Lung (tissue), 12 donors: ENCODE data around the gene DHCR7. TPM values are rescaled to one million over a fixed set of nuclear protein-coding genes. Genes with fewer than 3 reads are reported as not detected.

Source experiments
- ATAC-seq: fragments of 200-7000 bp; cut with Tn5 transposase; one replicate; pipeline ENCODE4 v1.9.1; 2020; ENCODE audit warnings: moderate number of reproducible peaks; ENCODE audit not compliant: insufficient read depth, low FRiP score
- DNase-seq, 3 donors: peaks; one replicate each; pipeline ENCODE4 v3.0.0-alpha.2; 2013 to 2017
- H3K27ac ChIP-seq, 2 donors: one replicate each; pipeline ENCODE4 v1.5.1; 2013; ENCODE audit warnings: mild to moderate bottlenecking in 2 of 2, moderate library complexity in 2 of 2, control low read depth in 1 of 2, inconsistent platforms in 1 of 2, low read depth in 1 of 2, low read length in 1 of 2
- H3K27me3 ChIP-seq, 3 donors: one replicate each; pipeline ENCODE4 v1.5.1; 2013; ENCODE audit warnings: low read length in 2 of 3; ENCODE audit not compliant: control insufficient read depth in 3 of 3, insufficient read depth in 3 of 3
- H3K36me3 ChIP-seq, 4 donors: one replicate each; pipeline ENCODE4 v1.5.1; 2013; ENCODE audit warnings: low read length in 4 of 4, mild to moderate bottlenecking in 1 of 4, moderate library complexity in 1 of 4; ENCODE audit not compliant: control insufficient read depth in 4 of 4, insufficient read depth in 4 of 4
- H3K4me1 ChIP-seq, 5 donors: one replicate each; pipeline ENCODE4 v1.5.1; 2013; ENCODE audit warnings: low read length in 5 of 5, mild to moderate bottlenecking in 2 of 5, moderate library complexity in 1 of 5; ENCODE audit not compliant: control insufficient read depth in 5 of 5, insufficient read depth in 5 of 5
- H3K4me3 ChIP-seq: one replicate; pipeline ENCODE4 v1.5.1; 2013; ENCODE audit warnings: mild to moderate bottlenecking, control low read depth, moderate library complexity
- H3K9ac ChIP-seq, 2 donors: one replicate each; pipeline ENCODE4 v1.5.1; 2013; ENCODE audit warnings: low read length in 2 of 2, control low read depth in 1 of 2; ENCODE audit not compliant: insufficient read depth in 1 of 2
- H3K9me3 ChIP-seq, 4 donors: one replicate each; pipeline ENCODE4 v1.5.1; 2013; ENCODE audit warnings: low read length in 3 of 4, mild to moderate bottlenecking in 1 of 4, moderate library complexity in 1 of 4; ENCODE audit not compliant: control insufficient read depth in 4 of 4, insufficient read depth in 3 of 4
- WGBS, 2 donors: extraction: QIAGEN DNeasy Blood & Tissue Kit; methylation state at CpG; one replicate each; pipeline ENCODE4 v1.1.7; 2013; 5-methylcytosine and 5-hydroxymethylcytosine counted together
- polyA plus RNA-seq, 2 donors: library from polyadenylated mRNA; stranded (reverse); fragments of 200-250 nt; gene quantifications; one replicate each; pipeline ENCODE4 v1.2.1, GENCODE V29; 2013
- total RNA-seq, 2 donors: library from RNA; depleted of rRNA in 1 of 2; stranded (reverse); fragments of >200 nt in 1 of 2; gene quantifications; one replicate each; pipeline ENCODE4 v1.2.1, GENCODE V29; 2014 to 2021
- TF ChIP-seq, protein P1 (sequence below): IDR thresholded peaks from 2 replicates; pipeline ENCODE4 v1.5.1; 2012; ENCODE audit warnings: mild to moderate bottlenecking; ENCODE audit errors: control extremely low read depth, extremely low read depth
- donor health status: control.
- donor health status: control.
- donor health status: Bipolar disorder and iron deficiency.
- donor health status: healthy.
- donor health status: DM: yes; HTN: yes; CAD: no.

DHCR7 gene
- total and polyA plus RNA-seq, 4 donors = 41.2 to 138 (median 68.1) TPM

DNA sequence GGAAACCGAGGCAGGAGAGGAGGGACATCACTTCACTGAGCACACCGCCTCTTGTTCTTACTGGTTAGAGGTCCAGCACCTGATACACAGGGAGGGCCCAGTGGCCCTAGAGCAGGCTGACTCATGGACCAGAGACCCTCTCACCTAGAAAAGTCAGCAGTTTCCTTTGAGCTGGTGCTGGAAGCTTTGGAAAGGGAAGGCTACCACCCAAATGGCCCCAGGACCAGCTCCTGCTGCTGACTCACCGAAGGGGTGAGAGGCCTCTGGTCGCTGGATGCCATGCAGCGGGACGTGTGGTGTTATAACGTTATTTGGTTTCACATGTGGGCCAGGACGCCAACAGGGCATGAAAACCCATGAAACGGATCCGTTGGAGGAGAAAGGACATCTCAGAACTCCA is 8.6 kb upstream of the DHCR7 start:
- TF ChIP-seq, protein P1, sequence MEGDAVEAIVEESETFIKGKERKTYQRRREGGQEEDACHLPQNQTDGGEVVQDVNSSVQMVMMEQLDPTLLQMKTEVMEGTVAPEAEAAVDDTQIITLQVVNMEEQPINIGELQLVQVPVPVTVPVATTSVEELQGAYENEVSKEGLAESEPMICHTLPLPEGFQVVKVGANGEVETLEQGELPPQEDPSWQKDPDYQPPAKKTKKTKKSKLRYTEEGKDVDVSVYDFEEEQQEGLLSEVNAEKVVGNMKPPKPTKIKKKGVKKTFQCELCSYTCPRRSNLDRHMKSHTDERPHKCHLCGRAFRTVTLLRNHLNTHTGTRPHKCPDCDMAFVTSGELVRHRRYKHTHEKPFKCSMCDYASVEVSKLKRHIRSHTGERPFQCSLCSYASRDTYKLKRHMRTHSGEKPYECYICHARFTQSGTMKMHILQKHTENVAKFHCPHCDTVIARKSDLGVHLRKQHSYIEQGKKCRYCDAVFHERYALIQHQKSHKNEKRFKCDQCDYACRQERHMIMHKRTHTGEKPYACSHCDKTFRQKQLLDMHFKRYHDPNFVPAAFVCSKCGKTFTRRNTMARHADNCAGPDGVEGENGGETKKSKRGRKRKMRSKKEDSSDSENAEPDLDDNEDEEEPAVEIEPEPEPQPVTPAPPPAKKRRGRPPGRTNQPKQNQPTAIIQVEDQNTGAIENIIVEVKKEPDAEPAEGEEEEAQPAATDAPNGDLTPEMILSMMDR = no peak
- H3K4me1 ChIP-seq = peaks cover 5 to 17% (median 8%) of the 10 kb centered on the region in 5 donors
- H3K9me3 ChIP-seq = no peaks in the 10 kb centered on the region
- H3K27me3 ChIP-seq = no peaks in the 10 kb centered on the region
- no peak for ATAC-seq
- DNase-seq = no peak
- 96 to 99% methylated on average over 10 of the region's 10 CpGs for WGBS, 2 donors
- H3K27ac ChIP-seq = no peak overlapping the region
- no peak overlapping the region for H3K9ac ChIP-seq
- no peak overlapping the region for H3K4me3 ChIP-seq
- peaks cover 4 to 46% (median 18%) of the 10 kb centered on the region in 4 donors for H3K36me3 ChIP-seq

DNA sequence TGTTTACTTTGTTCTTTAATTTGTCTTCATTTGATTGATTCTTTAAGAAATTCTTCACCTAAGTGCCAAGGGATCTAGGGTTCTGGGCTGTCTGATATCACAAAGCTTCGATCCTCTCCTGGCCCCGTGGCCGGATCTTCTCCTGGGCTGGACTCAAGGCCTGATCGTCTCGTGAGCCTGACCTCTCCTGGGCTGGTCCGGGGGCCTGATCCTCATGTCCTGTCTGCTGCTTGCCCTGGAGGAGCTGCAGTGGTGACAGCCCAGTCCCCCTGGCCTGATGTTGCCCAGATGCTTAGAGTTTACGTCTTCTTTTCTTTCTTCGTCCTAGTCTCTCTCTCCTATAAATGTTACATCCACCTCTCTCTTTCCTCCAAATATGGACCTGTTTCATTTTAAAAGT is 8.1 kb upstream of the DHCR7 start:
- Histone ChIP-seq H3K9me3 (no peaks in the 10 kb centered on the region), H3K27me3 (no peaks in the 10 kb centered on the region), H3K4me1 (peaks cover 5 to 18% (median 8%) of the 10 kb centered on the region in 5 donors), H3K4me3 (no peak overlapping the region), H3K36me3 (peaks cover 4 to 42% (median 18%) of the 10 kb centered on the region in 4 donors), H3K9ac (no peak overlapping the region), H3K27ac (no peak overlapping the region)
- WGBS, 2 donors = 89 to 99% methylated on average over 8 of the region's 8 CpGs
- TF ChIP-seq, protein P1 = no peak
- DNase-seq = no peak
- no peak for ATAC-seq

DNA sequence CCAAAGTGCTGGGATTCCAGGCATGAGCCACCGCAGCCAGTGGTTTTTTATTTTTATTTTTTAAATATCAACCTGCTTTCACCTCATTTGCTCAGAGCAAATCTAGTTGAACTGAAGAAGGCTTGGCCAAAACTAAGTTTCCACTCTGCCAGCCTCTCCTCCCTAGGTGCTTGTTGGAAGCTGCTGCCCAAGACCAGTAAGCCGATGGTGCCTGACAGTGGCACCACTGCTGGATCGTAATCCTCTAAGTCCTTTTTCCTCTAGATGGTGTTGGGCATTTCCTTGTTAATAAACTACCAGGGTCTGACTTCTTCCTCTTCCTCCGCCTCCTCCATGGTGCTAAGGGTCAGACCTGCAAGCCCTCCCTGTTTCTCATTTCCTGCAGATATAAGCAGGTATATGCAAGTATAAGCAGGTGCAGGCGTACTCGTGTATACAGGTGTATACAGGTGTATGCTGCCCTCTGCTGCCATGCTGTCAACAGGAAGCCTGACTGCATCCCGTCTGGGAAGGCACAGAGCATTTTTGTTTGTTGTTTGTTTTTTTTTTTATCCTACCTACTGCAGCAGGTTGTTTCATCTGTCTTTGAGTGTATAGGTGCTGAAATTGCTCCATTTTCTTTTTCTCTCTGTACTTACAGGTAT is 6.4 kb upstream of the DHCR7 start:
- Histone ChIP-seq H3K9ac (no peak overlapping the region), H3K4me1 (peaks cover 5 to 18% (median 8%) of the 10 kb centered on the region in 5 donors), H3K27ac (no peak overlapping the region), H3K4me3 (no peak overlapping the region), H3K9me3 (no peaks in the 10 kb centered on the region), H3K27me3 (no peaks in the 10 kb centered on the region), H3K36me3 (peaks cover 4 to 33% (median 17%) of the 10 kb centered on the region in 4 donors)
- WGBS, 2 donors = 71 to 78% methylated on average over 7 of the region's 7 CpGs
- ATAC-seq = no peak
- TF ChIP-seq, protein P1 = no peak
- DNase-seq = no peak
